HG03097 (cell line): Measurements from ENCODE around the gene OR10G2.
"Not testable (repeated sequence)": the region's sequence is repeated elsewhere in the genome, so short reads cannot be mapped to it uniquely, and the experiment has no call there.

Source experiments
- ATAC-seq: cut with Tn5 transposase; IDR thresholded peaks from one replicate; pipeline ENCODE4 v1.9.1; 2021; ENCODE audit not compliant: unreplicated experiment, low FRiP score

Gene OR10G2, protein sequence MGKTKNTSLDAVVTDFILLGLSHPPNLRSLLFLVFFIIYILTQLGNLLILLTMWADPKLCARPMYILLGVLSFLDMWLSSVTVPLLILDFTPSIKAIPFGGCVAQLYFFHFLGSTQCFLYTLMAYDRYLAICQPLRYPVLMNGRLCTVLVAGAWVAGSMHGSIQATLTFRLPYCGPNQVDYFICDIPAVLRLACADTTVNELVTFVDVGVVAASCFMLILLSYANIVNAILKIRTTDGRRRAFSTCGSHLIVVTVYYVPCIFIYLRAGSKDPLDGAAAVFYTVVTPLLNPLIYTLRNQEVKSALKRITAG

DNA sequence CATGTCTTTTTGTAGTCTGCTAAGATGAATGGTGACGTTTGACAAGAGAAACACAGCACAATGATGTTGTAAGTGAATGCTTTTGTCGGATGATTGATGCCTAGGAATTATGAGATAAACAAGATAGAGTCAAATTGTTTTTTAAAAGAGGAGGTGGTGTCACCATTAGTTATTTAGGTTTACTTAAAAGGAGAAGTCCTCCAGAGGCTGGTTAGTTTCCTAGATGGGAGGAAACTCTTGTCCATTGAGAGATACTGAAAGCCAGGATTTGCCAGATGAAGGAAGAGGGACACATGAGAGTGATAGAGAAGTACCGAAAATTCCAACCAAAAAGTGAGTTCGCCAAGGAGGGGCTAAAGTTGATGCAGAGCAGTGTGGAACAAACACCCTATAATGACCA lies at the start of gene OR10G2:
OR10G2 (minus strand) TSS at position 101 of the 400 bp plus-strand sequence; CDS start at position 3, 98 bp downstream.
- no peak for ATAC-seq

DNA sequence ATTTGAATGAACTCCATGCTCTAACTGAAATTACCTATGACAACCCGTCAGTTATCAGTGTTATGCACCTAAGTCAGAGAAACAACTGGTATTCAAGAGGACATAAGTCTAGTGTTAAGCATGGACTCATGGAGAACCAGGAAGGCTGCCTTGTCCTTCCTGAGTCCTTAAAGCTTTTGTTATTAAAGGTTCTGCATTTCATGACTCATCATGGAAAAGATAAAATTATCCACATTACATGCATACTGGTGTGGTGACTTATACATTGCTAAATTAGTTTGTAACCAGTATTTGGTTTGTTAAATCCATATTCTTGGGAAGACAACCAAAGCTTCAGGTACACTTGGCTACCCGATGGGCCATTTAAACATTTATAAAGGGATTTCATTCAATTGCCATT lies 45.3 kb upstream of the OR10G2 start:
- no peak for ATAC-seq

DNA sequence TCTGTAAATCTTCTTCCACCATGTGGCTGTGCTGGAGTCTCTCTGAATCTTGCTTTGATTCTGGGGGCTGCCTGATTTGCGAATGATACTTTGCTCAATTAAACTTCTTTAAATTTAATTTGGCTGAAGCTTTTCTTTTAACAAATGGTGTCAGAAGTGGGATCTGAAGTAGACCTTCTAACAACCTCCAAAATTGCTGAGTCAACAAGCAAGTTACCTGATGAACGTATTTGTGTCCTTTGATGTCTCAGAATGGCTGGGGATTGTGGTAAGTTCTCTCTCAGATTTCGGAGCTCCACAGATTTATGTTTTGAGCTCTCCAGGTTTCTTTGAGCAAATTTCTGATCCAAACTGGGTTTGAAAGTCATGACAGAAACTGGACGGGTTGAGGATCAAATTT lies 40.8 kb upstream of the OR10G2 start:
- no peak for ATAC-seq

DNA sequence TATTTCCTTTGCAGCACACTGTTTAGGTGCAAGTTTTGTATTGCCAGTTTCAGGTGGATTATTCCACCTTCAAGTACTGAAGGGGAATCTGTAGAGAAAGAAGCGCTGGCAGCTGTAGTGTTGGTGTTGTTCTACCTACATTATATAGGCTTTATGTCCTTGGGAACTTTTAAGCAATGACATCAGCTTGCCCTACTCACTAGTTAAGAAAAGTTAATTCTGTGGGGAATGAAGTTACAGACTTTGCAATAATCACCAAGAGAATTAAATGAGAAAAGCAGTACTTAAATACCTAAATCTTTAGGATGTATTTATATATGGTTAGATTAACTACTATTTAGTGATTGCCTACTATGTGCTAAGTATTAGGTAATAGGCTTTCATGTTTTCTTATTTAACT lies 39.0 kb upstream of the OR10G2 start, which contains the start of gene OR4E1:
OR4E1 (minus strand) TSS at position 101 of the 400 bp plus-strand sequence. CDS start 2,883 bp downstream, outside the sequence.
- no peak for ATAC-seq

DNA sequence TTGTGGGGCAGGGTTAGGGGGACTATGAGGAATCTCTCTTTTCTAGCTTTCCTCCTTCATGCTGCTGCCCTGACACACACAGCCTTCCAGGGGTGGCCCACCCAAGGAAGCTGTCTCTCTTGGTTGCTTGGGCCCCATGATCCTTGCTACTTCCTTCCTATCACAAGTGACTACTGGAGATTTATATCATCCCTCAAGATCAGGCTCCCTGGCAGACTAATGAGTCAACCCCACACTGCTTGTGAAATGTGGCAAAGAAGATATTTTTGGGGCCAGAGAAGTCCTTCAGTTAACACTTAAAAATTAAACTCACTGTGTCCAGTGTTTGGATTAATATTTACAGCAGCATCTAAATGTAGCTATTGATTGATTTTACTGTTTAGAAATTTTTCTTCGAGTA lies 37.4 kb upstream of the OR10G2 start:
- ATAC-seq = no peak

DNA sequence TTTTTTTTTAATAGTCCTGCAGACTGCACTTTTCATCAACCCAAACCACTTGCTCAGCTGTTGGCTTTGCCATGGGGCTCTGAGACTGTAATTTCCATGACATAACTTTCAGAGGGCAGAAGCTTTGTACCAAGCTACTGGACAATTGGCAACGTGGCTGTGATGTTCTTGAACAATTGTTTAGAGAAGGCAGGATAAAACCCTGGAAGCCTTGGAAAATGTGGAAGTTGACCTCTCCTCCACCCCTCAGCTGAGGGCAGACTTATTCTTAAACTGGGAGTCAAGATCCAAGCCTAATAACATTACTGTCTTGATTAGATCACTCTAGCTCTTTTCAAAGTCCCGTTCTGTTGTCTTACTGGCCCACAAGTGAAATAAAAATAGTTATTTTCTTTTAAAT lies 36.6 kb upstream of the OR10G2 start:
- no peak for ATAC-seq

DNA sequence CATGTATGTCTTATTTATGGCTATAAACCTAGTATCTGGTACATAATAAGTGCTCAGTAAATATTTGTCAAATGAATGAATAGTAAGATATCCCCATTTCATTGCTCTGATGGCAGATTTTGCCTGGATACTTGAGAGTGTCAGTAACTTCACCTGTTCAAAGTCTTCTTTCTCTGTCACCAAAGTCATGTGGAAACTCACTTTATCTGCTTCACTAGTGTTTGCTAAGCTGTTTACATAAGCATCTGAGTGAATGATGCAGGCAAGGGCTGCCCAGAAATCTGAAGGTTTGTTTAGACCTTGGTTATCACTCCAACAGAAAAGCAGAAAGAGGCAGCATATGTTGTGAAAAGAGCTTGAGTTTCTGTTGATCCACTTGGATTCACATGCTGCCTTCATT lies 34.5 kb upstream of the OR10G2 start:
- no peak for ATAC-seq

DNA sequence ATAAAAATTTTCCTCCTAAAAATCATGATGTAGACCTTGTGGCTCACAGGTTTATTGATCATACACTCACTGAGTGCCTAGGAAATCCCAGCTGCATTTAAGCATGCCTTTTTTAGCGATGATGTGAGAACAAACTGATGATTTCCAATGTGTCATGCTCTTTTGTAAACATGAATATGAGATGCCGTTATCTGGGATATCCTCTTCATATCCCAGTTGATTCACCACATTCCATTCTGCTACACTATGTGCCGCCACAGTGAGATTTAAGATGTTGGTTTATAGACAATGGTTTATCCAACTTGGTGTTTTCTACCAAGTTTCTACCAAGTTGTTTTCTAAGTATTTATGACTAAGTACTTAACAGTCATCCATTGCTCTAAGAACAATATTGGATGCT lies 33.6 kb upstream of the OR10G2 start:
- ATAC-seq = no peak

DNA sequence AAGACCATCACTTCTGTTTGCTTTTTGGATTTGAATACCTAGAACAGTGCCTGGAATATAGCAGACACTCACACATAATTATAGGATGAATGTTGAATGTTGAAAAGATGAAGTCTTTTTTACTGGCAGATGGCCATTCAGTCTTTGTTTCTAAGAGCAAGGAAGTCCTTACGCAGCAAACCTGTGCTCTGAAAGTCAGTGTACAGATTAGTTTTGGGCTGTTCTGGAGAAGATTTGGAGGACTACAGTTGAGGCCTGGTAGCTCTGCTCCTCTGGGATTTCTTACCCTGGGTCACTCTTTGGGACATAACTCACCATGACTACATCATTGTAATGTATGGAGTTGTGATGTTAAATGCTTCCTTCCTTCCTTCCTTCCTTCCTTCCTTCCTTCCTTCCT lies 22.2 kb upstream of the OR10G2 start:
- ATAC-seq = no peak

DNA sequence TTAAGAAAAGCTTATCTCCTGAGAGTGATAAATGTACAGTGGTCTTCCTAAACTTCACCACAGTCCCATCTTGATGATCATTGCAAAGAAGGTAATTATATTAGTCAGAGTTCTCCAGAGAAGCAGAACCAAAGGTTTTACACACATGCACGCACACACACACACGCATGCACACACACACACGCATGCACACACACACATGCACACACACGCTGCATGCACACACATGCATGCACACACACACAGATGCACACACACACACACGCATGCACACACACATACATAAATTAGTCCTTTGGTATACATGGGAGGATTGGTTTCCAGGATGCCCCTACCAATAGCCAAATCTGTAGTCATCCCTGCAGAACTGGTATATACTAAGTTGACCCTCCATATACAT lies 19.5 kb upstream of the OR10G2 start:
- ATAC-seq = no peak

DNA sequence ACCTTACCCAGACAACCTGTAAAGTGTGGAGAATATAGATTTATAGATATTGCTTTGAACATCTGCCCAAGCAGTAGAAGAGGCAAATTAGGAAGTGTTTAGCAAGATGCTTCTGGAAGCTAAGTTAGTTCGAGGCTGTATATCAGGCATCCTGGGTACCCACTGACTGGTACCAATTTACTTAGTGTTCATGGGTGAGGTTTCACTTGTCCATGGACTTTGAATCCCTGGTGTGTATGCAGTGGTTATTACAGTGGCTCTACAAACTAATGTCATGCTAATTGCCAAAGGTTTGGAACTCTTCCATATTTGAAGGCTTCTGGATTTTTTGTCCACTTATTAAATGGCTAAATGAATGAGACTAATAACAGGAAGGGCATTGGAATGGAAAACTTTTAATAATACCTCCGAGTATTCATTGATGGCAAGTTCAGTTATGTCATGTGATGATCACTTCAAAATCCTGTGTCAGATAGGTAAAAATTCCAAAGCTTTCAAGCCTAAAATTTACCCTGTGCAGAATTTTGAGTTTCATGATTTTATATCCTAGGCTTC lies 18.7 kb upstream of the OR10G2 start, which contains the start of gene OR4E2:
OR4E2 (plus strand) TSS at position 505 of the 555 bp plus-strand sequence. CDS start 11,248 bp downstream, outside the sequence.
- ATAC-seq = no peak

DNA sequence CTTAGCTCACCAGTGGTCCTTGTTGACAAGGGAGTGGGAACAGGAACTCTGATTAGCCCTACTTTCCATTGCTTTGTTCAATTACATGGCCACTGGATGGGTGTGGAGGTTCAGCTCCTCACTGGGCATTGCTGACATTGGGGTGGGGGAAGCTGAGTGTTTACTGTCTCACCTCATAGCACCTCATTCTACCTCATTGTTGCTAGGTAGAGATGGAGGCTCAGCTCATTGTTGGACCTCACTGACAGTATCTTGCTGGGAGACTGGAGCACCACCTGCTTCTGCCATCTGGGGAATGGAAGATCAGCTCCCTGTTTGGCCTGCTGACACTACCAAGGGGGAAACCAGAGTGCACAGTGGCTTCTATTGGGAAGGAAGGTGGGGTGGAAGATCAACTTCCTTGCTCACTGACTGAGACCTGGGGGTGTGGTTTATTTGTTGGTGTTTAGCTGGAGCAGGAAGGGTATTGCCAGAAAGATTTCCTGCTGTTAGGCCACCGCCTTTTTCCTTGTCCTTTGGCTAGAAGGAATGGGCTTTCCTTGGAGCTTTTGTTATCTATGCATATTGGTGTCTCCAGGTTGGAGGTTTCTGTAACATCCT lies 17.6 kb upstream of the OR10G2 start:
- no peak for ATAC-seq

DNA sequence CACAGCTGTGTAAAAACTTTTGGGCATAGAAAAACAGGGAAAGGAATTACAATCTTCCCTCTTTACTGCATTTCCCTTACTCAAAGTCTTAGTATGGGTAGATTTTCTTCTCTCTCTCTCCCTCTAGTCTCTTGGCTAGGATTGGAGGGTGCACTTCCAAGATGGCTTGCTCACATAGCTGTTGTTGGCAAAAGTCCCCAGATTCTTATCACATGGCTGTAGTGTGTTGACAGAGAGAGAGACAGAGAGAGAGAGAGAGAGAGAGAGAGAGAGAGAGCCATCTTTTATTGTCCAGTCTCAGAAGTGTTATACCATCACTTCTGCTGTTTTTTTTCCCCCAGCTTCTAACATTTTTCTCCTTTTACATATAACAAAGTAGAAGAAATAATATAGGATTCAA lies 12.6 kb upstream of the OR10G2 start:
- no peak for ATAC-seq

DNA sequence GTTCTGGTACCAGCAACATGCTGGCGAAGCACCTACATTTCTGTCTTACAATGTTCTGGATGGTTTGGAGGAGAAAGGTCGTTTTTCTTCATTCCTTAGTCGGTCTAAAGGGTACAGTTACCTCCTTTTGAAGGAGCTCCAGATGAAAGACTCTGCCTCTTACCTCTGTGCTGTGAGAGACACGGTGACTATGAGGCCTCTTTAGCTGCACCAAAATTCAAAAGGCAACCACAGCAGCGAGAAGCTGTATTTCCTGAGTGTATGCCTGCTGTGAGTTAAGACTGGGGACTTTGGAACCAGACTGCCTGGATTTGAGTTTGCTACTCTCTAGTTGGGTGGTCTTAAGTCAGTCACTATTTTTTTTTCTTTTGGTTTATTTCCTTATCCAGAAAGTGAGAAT lies 8.7 kb upstream of the OR10G2 start:
- no peak for ATAC-seq

DNA sequence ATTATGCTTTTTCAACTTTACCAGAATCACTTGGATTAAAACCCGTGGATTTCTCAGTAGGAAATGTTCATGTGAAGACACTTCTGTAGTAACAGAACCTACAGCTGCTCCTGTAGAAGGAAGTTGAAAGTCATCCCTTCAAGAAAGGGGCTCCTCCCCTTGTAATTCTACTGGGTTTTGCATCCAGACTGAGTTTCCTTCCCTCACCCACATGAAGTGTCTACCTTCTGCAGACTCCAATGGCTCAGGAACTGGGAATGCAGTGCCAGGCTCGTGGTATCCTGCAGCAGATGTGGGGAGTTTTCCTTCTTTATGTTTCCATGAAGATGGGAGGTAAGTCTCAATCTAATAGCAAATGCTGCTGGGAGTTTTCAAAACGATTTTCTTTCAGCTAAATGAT lies 7.9 kb upstream of the OR10G2 start:
- ATAC-seq = no peak

DNA sequence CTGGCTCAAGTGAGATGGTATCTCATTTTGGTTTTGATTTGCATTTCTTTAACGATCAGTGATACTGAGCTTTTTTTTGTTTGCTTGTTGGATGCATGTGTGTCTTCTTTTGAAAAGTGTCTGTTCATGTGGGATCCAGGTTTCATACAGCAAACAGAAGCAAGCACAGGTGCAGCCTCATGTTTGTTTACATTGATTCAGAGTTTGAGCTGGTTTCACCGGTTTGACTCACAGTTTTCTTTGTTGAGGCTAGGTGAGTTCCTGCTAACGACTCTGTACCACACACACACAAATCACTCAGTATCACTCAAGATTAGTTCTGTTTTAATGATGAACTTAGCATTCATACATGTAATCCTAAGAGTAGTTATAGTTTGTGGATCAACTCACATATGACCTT lies 3.7 kb downstream of the OR10G2 start:
- no peak for ATAC-seq

DNA sequence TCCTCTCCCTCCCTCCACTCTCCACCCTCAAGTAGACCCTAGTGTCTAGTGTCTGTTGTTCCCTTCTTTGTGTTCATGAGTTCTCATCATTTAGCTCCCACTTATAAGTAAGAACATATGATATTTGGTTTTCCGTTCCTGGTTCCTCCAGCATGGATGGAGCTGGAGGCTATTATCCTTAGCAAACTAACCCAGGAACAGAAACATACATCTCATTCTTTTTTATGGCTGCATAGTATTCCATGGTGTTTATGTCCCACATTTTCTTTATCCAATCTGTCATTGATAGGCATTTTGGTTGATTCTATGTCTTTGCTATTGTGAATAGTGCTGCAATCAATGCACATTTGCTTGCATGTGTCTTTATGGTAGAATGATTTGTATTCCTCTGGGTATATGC lies 4.2 kb downstream of the OR10G2 start:
- not testable (repeated sequence) for ATAC-seq

DNA sequence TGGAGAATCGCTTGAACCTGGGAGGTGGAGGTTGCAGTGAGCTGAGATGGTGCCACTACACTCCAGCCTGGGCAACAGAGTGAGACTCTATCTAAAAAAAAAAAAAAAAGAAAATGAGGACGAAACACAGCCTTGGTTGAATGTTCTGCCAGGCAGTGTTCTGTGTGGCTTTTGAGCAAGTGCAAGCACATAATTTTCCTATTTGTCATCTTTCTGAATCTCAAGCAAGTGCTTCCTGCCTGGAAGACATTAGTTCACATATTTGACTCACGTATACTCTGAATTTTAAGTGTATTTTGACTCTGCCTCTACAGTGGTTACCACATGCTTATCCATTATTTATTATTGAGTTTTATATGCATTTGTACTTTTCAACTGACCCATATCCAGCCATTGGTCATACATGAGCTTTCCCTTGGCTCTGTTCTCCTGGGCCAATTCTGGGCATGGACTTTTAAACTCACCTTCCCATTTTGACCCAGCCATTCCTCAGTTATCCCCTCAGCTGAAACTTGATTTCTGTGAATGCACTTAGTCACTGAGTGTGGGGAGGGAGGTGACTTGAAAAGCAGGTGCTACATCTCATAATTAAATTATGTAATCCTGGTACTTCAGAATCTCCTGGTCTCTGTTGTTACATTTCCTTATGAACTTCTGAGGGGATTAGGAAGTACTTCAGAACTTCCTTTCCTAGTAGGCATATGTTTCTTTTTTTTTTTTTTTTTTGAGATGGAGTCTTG lies 8.1 kb downstream of the OR10G2 start:
- no peak for ATAC-seq

DNA sequence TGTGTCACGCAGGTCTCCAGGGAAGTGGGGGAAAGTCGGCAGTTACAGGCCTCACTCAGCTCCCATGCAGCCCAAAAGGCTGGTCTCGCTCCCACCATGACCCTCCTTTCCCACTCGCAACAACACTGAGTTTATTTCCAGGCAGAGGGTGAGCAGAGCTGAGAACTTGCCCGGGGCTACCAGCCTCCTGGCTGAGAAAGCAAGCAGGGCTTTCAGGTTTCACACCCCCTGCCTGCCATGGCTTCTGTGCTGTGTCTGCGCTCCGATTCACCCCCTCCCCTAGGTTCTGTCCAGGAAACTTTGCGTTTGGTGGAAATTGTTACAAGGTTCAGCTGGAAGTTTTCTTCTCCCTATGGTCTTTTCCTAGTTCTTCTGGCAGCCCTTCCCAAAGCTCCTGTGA lies 17.1 kb downstream of the OR10G2 start:
- no peak for ATAC-seq

DNA sequence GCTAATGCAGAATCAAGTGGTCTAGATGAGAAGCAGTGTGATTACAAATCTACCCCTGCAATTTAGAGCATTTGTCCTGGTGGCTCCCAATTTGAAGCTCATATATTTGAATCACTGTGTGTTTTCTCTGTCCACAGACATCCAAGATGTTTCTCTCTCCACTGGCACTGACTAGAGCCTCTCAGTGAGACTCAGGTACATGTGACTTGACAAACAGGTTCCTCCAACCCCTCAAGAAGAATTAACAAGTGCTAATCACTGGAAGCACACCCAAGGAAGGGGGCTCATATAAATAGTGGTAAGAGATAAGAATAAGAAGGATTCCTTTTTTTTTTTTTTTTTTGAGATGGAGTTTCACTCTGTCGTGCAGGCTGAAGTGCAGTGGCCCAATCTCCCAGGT lies 20.5 kb downstream of the OR10G2 start:
- ATAC-seq = no peak

DNA sequence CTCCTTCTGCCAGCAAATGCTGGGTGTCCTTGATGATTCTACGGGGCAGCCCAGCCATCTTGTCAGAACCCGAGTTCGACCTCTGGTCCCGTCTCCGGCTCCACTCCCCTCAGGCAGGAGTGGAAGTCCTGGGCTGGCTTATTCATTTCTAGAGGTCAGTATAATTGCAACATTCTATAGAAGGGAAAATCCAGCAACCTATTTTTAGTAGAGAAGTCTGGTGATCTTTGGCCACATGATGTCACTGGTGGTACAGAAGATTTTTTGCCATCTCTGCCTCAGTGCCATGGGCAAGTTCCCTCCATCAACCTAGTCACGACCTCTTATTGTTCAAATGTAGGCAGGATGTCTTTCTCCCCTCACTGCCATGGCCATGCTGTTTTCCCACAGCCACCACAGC lies 22.4 kb downstream of the OR10G2 start:
- no peak for ATAC-seq
